Cardiac muscle cell (in vitro differentiated cells and primary cell): ENCODE results near the gene ADRA2A. TPM values are rescaled to one million over a fixed set of nuclear protein-coding genes. Genes with fewer than 3 reads are reported as not detected.

Experiments used
- DNase-seq, 2 donors: peaks; one replicate each; pipeline versions ENCODE4 v3.0.0 to v3.0.0-alpha.2; 2010 to 2017; ENCODE audit warnings: low read depth in 1 of 2, low spot score in 1 of 2
- H3K27ac ChIP-seq: fragments of 200-600 bp; sonication (generic); 2 replicates; pipeline ENCODE4 v1.5.1; 2016
- H3K27me3 ChIP-seq: fragments of 200-600 bp; sonication (generic); 2 replicates; pipeline ENCODE4 v1.6.0; 2016; ENCODE audit warnings: control low read depth
- H3K36me3 ChIP-seq: fragments of 200-600 bp; sonication (generic); 2 replicates; pipeline ENCODE4 v1.5.1; 2016; ENCODE audit warnings: control low read depth
- H3K4me1 ChIP-seq: fragments of 200-600 bp; sonication (generic); 2 replicates; pipeline ENCODE4 v1.8.1; 2017; ENCODE audit warnings: low read depth, mild to moderate bottlenecking, mixed run types
- H3K4me3 ChIP-seq: fragments of 200-600 bp; sonication (generic); 2 replicates; pipeline ENCODE4 v1.5.1; 2016; ENCODE audit warnings: mild to moderate bottlenecking
- H3K9me3 ChIP-seq: fragments of 200-600 bp; sonication (generic); 2 replicates; pipeline ENCODE4 v1.5.1; 2017; ENCODE audit warnings: low read depth, mild to moderate bottlenecking, control low read depth
- CTCF ChIP-seq: IDR thresholded peaks from 2 replicates; pipeline ENCODE4 v1.5.1; 2012; ENCODE audit warnings: low read depth, mild to moderate bottlenecking, low read length
- polyA plus RNA-seq: library from polyadenylated mRNA; unstranded; fragments of >200 nt; fragmentation: Nextera tagmentation; extraction: Ambion mirVana; gene quantifications from 2 replicates; pipeline ENCODE4 v1.2.1, GENCODE V29; 2016
- total RNA-seq: library from RNA; depleted of rRNA; stranded (reverse); fragments of >200 nt; gene quantifications from 2 replicates; pipeline ENCODE4 v1.2.3, GENCODE V29; 2016

Gene ADRA2A
- total and polyA plus RNA-seq, 2 experiments from 2014 or later, result 0.24 TPM; not detected in 1

- no peak overlapping the region for H3K4me3 ChIP-seq
- H3K27ac ChIP-seq, result no peak overlapping the region
- TF ChIP-seq CTCF, result no peak
- no peaks in the 10 kb centered on the region for H3K27me3 ChIP-seq
- no peaks in the 10 kb centered on the region for H3K9me3 ChIP-seq
- H3K36me3 ChIP-seq, result no peaks in the 10 kb centered on the region
- no peaks in the 10 kb centered on the region for H3K4me1 ChIP-seq
- no peak for DNase-seq
Observed at GRCh38 chr10:111116762-111117445, 40.1 kb downstream of the ADRA2A start.

GRCh38 chr10:111117528-111118277, 40.9 kb downstream of the ADRA2A start:
- DNase-seq, result no peak
- Histone ChIP-seq H3K4me3 (no peak overlapping the region), H3K36me3 (no peaks in the 10 kb centered on the region)

GRCh38 chr10:111118758-111119157, 41.9 kb downstream of the ADRA2A start:
- DNase-seq, result no peak
- no peaks in the 10 kb centered on the region for H3K9me3 ChIP-seq
- no peaks in the 10 kb centered on the region for H3K27me3 ChIP-seq
- no peak overlapping the region for H3K4me3 ChIP-seq
- no peaks in the 10 kb centered on the region for H3K36me3 ChIP-seq
- no peak for TF ChIP-seq CTCF
- no peaks in the 10 kb centered on the region for H3K4me1 ChIP-seq
- H3K27ac ChIP-seq, result no peak overlapping the region

More at GRCh38 chr10:111117528-111118277, 40.9 kb downstream of the ADRA2A start:
- no peak for TF ChIP-seq CTCF
- no peaks in the 10 kb centered on the region for H3K27me3 ChIP-seq
- H3K27ac ChIP-seq, result no peak overlapping the region
- H3K4me1 ChIP-seq, result no peaks in the 10 kb centered on the region
- H3K9me3 ChIP-seq, result no peaks in the 10 kb centered on the region

- no peak for TF ChIP-seq CTCF
- Histone ChIP-seq H3K4me1 (no peaks in the 10 kb centered on the region), H3K27me3 (no peaks in the 10 kb centered on the region), H3K36me3 (no peaks in the 10 kb centered on the region), H3K9me3 (no peaks in the 10 kb centered on the region), H3K4me3 (no peak overlapping the region), H3K27ac (no peak overlapping the region)
- no peak for DNase-seq
Observed at GRCh38 chr10:111119637-111120036, 42.8 kb downstream of the ADRA2A start.

GRCh38 chr10:111122127-111122526, 45.3 kb downstream of the ADRA2A start:
- DNase-seq, result no peak
- Histone ChIP-seq H3K4me3 (no peak overlapping the region), H3K36me3 (no peaks in the 10 kb centered on the region), H3K4me1 (no peaks in the 10 kb centered on the region), H3K27ac (no peak overlapping the region), H3K27me3 (no peaks in the 10 kb centered on the region), H3K9me3 (no peaks in the 10 kb centered on the region)
- TF ChIP-seq CTCF, result no peak
